Neural crest cell (in vitro differentiated cells): ENCODE measurements around the gene P2RX1. TPM values are rescaled to one million over a fixed set of nuclear protein-coding genes. Genes with fewer than 3 reads are reported as not detected.
"Not testable (repeated sequence)": the region's sequence is repeated elsewhere in the genome, so short reads cannot be mapped to it uniquely, and the experiment has no call there.

Experiments used
- DNase-seq: peaks from one replicate; pipeline ENCODE4 v3.0.0; 2021; ENCODE audit warnings: low read depth, mixed read lengths, low spot score
- H3K27ac Mint-ChIP-seq: one replicate; pipeline ENCODE4 v1.8.0; 2021; ENCODE audit warnings: mild to moderate bottlenecking, mixed read lengths; ENCODE audit not compliant: unreplicated experiment
- H3K27me3 Mint-ChIP-seq: 2 replicates; pipeline ENCODE4 v1.8.0; 2021; ENCODE audit warnings: low read depth, mild to moderate bottlenecking, mixed read lengths
- H3K36me3 Mint-ChIP-seq: 2 replicates; pipeline ENCODE4 v1.8.0; 2021; ENCODE audit warnings: low read depth, mild to moderate bottlenecking, mixed read lengths
- H3K4me1 Mint-ChIP-seq: 2 replicates; pipeline ENCODE4 v1.8.0; 2021; ENCODE audit warnings: mixed read lengths
- H3K4me3 Mint-ChIP-seq: one replicate; pipeline ENCODE4 v1.8.0; 2021; ENCODE audit warnings: mild to moderate bottlenecking, mixed read lengths
- H3K9me3 Mint-ChIP-seq: 2 replicates; pipeline ENCODE4 v1.8.0; 2021; ENCODE audit warnings: mixed read lengths
- total RNA-seq: library from RNA; stranded (reverse); gene quantifications from 2 replicates; pipeline ENCODE4 v1.2.1, GENCODE V29; 2021
- TF ChIP-seq, protein P1 (sequence below): fragments of 200-600 bp; sonication (generic); conservative IDR thresholded peaks from 2 replicates; pipeline ENCODE4 v1.5.0; 2021; ENCODE audit warnings: antibody characterized with exemption, mild to moderate bottlenecking

P2RX1 gene
- total RNA-seq, 1 donor from 2014 or later = not detected

DNA sequence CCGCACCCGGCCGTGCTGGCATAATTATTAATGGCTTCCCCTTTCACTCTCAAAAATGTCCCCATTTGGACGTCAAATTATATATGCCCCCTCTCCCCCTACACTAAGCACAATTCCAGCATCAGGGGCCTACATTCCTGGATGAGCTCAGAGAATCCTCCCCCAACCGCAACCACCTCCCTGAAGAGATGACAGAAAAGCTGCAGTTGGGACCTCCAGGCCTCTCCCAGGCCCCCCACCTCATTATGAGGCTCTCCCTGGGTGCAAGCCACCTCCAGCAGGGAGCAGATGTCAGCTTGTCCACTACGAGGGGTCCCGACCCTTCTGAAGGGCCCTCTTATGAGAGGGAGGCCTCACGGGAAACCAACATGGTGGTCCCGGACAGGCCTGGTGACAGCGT, 51.7 kb downstream of the P2RX1 start:
- no peak overlapping the region for H3K4me3 Mint-ChIP-seq
- H3K4me1 Mint-ChIP-seq = no peaks in the 10 kb centered on the region
- H3K9me3 Mint-ChIP-seq = no peaks in the 10 kb centered on the region
- no peak for DNase-seq
- H3K27me3 Mint-ChIP-seq = no peaks in the 10 kb centered on the region
- TF ChIP-seq, protein P1, sequence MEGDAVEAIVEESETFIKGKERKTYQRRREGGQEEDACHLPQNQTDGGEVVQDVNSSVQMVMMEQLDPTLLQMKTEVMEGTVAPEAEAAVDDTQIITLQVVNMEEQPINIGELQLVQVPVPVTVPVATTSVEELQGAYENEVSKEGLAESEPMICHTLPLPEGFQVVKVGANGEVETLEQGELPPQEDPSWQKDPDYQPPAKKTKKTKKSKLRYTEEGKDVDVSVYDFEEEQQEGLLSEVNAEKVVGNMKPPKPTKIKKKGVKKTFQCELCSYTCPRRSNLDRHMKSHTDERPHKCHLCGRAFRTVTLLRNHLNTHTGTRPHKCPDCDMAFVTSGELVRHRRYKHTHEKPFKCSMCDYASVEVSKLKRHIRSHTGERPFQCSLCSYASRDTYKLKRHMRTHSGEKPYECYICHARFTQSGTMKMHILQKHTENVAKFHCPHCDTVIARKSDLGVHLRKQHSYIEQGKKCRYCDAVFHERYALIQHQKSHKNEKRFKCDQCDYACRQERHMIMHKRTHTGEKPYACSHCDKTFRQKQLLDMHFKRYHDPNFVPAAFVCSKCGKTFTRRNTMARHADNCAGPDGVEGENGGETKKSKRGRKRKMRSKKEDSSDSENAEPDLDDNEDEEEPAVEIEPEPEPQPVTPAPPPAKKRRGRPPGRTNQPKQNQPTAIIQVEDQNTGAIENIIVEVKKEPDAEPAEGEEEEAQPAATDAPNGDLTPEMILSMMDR = no peak
- no peak overlapping the region for H3K27ac Mint-ChIP-seq
- no peaks in the 10 kb centered on the region for H3K36me3 Mint-ChIP-seq

DNA sequence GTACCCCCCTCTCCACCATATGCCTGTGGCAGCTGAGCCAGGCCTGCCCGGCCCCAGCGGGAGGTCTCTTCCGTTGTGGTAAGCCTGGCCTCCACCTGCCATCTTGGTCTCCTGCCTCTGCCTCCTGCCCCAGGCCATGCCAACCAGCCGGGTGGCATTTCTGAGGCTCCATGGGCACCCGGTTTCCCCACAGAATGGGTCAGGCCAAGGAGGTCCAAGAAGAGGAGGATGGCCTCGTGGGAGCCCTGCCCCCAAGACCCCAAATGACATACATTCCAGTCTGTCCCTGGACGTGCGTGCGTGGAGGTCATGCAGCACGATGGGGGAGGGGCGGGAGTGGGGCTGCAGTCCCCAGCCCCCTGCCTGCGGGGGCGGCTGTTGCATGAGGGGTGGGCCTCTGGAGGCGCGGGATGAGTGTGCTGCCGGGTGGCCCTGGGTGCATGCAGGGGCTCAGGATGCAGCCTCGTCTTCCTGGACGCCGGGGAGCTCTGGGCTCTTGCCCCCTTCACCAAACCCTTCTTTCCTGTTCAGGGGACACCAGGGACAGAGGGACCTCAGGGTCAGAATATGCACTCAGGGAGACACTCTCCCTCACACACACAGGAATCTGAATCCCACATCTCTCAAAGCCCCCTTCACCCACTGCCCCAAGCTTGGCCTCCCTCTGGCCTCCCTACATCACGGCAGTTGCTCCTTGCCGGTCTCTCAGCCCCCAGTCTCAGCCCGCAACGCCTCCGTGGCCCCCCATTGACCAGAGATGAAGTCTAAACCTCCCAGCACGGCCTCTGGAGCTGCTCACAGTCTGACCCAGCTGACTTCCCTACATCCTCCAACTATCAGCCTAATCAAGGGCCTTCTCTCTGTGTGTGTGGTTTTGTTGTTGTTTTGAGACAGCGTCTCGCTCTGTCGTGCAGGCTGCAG, 54.2 kb downstream of the P2RX1 start:
- Mint-ChIP-seq H3K27ac (no peak overlapping the region), H3K27me3 (no peaks in the 10 kb centered on the region), H3K9me3 (no peaks in the 10 kb centered on the region), H3K4me3 (no peak overlapping the region), H3K36me3 (no peaks in the 10 kb centered on the region), H3K4me1 (no peaks in the 10 kb centered on the region)
- TF ChIP-seq, protein P1 = no peak
- DNase-seq = no peak

DNA sequence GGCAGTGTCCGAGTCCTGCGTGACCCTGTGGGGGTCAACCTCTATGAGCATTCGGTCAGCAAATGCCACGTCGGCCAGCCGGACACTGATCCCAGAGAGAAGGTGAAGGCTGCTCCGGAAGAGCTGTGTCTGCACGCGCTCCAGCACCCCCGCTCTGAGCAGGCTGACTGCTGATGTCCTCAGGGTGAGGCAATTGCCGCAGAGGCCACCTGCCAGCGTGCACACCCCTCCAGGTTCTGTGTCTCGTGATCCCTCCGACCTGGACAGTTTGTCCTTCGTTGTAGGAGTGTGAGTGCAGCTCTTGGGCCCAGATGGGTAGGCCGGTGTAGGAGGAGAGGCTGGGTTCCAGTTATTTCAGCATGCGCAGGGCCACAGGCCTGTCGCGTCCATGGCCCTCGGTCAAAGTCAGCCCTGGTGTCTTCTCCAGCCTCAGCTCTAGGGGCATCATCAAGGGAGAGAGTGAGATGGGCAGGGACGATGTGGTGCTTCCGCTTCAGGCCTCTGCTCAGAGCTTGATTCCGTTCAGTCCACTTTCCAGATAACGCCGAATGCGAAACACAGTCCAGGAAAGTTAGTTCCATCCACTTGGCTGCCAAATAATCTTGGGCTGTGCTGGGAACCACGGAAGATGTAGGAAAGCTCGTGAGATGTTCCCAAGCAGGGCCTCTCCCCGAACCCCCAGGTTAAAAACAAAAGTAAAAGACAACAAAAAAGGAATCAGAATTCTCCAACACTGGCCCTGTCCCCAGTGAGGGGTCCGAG, 55.1 kb downstream of the P2RX1 start:
- peak overlapping the region; percentile 70 for H3K27ac Mint-ChIP-seq
- no peak for DNase-seq
- TF ChIP-seq, protein P1 = no peak
- no peaks in the 10 kb centered on the region for H3K27me3 Mint-ChIP-seq
- no peak overlapping the region for H3K4me3 Mint-ChIP-seq
- no peaks in the 10 kb centered on the region for H3K36me3 Mint-ChIP-seq
- H3K4me1 Mint-ChIP-seq = no peaks in the 10 kb centered on the region
- H3K9me3 Mint-ChIP-seq = no peaks in the 10 kb centered on the region

DNA sequence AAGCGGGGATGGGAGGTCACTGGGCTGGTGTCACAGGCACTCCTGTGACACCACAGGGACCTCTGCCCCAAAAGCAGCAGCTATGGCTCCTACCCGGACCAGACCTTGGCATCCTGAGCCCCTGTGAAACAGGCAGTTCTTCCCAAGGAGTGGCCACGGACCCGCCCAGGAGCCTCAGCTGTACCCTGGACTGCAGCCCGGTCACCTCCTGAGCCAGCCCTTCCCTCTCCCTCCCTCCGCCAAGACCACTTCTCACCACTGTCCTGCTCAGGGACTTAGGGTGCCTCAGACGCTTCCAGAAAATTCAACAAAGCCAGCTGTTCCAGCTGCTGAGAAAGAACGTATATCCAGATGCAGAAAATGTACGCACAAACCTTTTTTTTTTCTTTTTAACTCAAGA, 56.3 kb downstream of the P2RX1 start:
- no peak for DNase-seq
- Mint-ChIP-seq H3K36me3 (no peaks in the 10 kb centered on the region), H3K9me3 (no peaks in the 10 kb centered on the region), H3K27me3 (no peaks in the 10 kb centered on the region), H3K4me3 (no peak overlapping the region), H3K27ac (no peak overlapping the region), H3K4me1 (peaks cover 2% of the 10 kb centered on the region)
- TF ChIP-seq, protein P1 = no peak

DNA sequence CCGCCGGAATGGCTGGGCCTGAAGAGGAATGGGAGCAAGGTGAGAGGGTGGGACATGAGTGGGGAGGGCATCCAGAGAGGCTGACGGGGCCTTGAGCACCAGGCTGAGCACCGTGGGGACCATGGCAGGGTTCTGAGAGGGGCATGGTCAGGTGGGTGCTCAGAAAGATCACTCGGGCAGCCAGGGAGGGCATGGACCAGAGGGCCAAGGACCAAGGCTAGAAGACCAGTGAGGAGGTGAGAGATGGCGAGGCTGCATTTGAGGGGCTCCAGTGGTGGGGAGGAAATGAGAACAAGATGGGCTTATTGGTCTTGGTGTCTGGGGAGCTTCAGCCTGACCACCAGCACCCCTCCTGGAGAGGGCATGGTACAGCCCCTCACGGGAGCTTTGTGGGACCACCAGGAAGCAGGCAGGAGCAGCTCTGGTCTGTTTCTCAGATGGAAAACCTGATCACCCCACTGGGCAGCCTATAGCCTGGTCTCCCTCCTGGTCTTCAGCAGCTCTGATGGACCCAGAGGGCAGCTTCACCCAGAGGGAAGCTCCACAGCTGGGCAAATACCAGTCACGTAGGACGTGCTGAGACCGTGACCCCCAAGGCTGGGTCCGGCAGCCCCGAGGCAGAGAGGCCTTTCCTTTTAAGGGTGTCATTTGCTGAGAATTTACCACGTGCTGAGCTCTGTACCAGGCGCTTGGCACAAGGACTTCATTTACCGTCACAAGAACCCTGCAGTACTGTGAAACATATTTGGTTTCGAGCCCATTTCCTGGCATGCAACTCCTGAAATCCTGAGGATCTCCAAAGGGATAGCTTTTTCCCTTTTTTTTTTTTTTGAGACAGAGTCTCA, 58.8 kb downstream of the P2RX1 start:
- H3K4me1 Mint-ChIP-seq = peaks cover 6% of the 10 kb centered on the region
- TF ChIP-seq, protein P1 = no peak
- no peak for DNase-seq
- no peak overlapping the region for H3K4me3 Mint-ChIP-seq
- H3K9me3 Mint-ChIP-seq = no peaks in the 10 kb centered on the region
- H3K27ac Mint-ChIP-seq = no peak overlapping the region
- no peaks in the 10 kb centered on the region for H3K27me3 Mint-ChIP-seq
- H3K36me3 Mint-ChIP-seq = no peaks in the 10 kb centered on the region

DNA sequence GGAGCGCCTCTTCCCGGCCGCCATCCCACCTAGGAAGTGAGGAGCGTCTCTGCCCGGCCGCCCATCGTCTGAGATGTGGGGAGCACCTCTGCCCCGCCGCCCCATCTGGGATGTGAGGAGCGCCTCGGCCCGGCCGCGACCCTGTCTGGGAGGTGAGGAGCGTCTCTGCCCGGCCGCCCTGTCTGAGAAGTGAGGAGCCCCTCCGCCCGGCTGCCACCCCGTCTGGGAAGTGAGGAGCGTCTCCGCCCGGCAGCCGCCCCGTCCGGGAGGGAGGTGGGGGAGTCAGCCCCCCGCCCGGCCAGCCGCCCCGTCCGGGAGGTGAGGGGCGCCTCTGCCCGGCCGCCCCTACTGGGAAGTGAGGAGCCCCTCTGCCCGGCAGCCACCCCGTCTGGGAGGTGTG, 62.1 kb downstream of the P2RX1 start:
- not testable (repeated sequence) for H3K27ac Mint-ChIP-seq, DNase-seq, H3K4me3 Mint-ChIP-seq, H3K9me3 Mint-ChIP-seq, H3K36me3 Mint-ChIP-seq, H3K27me3 Mint-ChIP-seq, H3K4me1 Mint-ChIP-seq
